Heart left ventricle (tissue), 13 donors: ENCODE results near the gene RBL1.

ENCODE experiments used
- POLR2A ChIP-seq, 2 donors: fragments of 450-650 bp; IDR thresholded peaks; one replicate each; pipeline ENCODE4 v1.6.1; 2017; ENCODE audit warnings: antibody characterized with exemption in 2 of 2, mild to moderate bottlenecking in 2 of 2, moderate library complexity in 2 of 2
- TF ChIP-seq, protein P1 (sequence below), 12 donors: fragments of 200-600 bp; sonication (generic) in 4 of 12; IDR thresholded peaks; one replicate each; pipeline versions ENCODE4 v1.5.0 to v1.8.0; 2018 to 2022; ENCODE audit warnings: antibody characterized with exemption in 12 of 12, mild to moderate bottlenecking in 5 of 12
- donor health status: ischemic (EF 13 %, LVEDD 7.1; RV severe dilation, severe dysfunction).
- donor health status: DM: no; HTN: yes; CAD: no.
- donor health status: DM: no; HTN: no; CAD: no.
- donor health status: ischemic (EF 25% LVEDD 6.9; RV normal size, moderate dysfunction).
- donor health status: ischemic (EF 25% LVEDD 5.7; RV mildly dilated, moderate dysfunction).
- donor health status: ischemic (EF 35%, LVEDD 5.7; RV mildly dilated, moderate dysfunction).
- donor health status: nonischemic (EF 11% LVEDD 7.7; RV severe dilation, severe dysfunction).
- donor health status: DM: yes; HTN: yes; CAD: no.
- donor health status: PGD.
- donor health status: ischemic (EF 29% LVEDD 5.4; RV normal size, mild dysfunction).
- donor health status: nonischemic (EF 23%, LVEDD 6.1; RV moderate dilation, normal function).

GRCh38 chr20:36992802-36993334, 102.9 kb downstream of the RBL1 start:
- TF ChIP-seq, protein P1, sequence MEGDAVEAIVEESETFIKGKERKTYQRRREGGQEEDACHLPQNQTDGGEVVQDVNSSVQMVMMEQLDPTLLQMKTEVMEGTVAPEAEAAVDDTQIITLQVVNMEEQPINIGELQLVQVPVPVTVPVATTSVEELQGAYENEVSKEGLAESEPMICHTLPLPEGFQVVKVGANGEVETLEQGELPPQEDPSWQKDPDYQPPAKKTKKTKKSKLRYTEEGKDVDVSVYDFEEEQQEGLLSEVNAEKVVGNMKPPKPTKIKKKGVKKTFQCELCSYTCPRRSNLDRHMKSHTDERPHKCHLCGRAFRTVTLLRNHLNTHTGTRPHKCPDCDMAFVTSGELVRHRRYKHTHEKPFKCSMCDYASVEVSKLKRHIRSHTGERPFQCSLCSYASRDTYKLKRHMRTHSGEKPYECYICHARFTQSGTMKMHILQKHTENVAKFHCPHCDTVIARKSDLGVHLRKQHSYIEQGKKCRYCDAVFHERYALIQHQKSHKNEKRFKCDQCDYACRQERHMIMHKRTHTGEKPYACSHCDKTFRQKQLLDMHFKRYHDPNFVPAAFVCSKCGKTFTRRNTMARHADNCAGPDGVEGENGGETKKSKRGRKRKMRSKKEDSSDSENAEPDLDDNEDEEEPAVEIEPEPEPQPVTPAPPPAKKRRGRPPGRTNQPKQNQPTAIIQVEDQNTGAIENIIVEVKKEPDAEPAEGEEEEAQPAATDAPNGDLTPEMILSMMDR (IDR thresholded peaks at IDR 0.05) = no peak
- TF ChIP-seq POLR2A (IDR thresholded peaks at IDR 0.05) = no peak
